Glutamatergic neuron (in vitro differentiated cells): Measurements from ENCODE around the gene SRRM3. TPM values are rescaled to one million over a fixed set of nuclear protein-coding genes. Genes with fewer than 3 reads are reported as not detected.

Experiments
- DNase-seq: peaks from one replicate; pipeline ENCODE4 v3.0.0; 2022
- H3K27ac Mint-ChIP-seq: one replicate; pipeline ENCODE4 v1.8.0; 2020; ENCODE audit warnings: mild to moderate bottlenecking, mixed read lengths, inconsistent platforms; ENCODE audit not compliant: unreplicated experiment
- H3K27me3 Mint-ChIP-seq: one replicate; pipeline ENCODE4 v1.8.0; 2020; ENCODE audit warnings: mild to moderate bottlenecking, moderate library complexity, mixed read lengths, inconsistent platforms; ENCODE audit not compliant: unreplicated experiment
- H3K36me3 Mint-ChIP-seq: one replicate; pipeline ENCODE4 v1.8.0; 2020; ENCODE audit warnings: mild to moderate bottlenecking, mixed read lengths, inconsistent platforms; ENCODE audit not compliant: unreplicated experiment
- H3K4me1 Mint-ChIP-seq: one replicate; pipeline ENCODE4 v1.8.0; 2020; ENCODE audit warnings: mild to moderate bottlenecking, low read depth, mixed read lengths, inconsistent platforms; ENCODE audit not compliant: unreplicated experiment
- H3K4me3 Mint-ChIP-seq: one replicate; pipeline ENCODE4 v1.8.0; 2020; ENCODE audit warnings: mild to moderate bottlenecking, mixed read lengths, inconsistent platforms; ENCODE audit not compliant: unreplicated experiment
- H3K9me3 Mint-ChIP-seq: one replicate; pipeline ENCODE4 v1.8.0; 2020; ENCODE audit warnings: mild to moderate bottlenecking, moderate library complexity, mixed read lengths, inconsistent platforms; ENCODE audit not compliant: unreplicated experiment
- total RNA-seq: library from RNA; stranded (reverse); fragmentation: NEBNext Ultra II Directional; extraction: Animal tissue kit (Norgen Biotek cat#: 25700); gene quantifications from one replicate; pipeline ENCODE4 v1.2.1, GENCODE V29; 2021; ENCODE audit not compliant: unreplicated experiment
- TF ChIP-seq, protein P1 (sequence below): fragments of 200-600 bp; sonication (generic); IDR thresholded peaks from one replicate; pipeline ENCODE4 v1.5.0; 2021; ENCODE audit not compliant: partially characterized antibody, unreplicated experiment

The SRRM3 gene
- total RNA-seq, 1 donor from 2014 or later: 154 TPM

DNA sequence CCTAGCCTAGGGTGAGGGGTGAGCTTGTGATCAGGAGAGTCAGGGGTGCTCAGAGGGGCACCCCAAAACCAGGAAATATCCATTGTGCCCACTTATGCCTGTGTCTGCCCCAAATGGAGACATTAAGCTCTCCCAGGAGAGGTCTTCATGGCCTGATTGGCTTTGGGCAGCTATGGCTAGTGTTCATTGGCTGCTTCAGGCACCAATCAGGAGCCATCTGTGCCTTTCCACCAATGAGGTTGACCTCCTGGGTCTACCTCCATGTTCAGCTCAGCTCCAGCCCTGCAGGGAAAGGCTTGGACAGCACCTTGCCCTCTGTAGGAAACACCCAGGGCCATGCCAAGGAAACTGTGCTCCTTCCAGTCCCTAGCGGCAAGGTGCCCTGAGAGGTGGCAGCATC is 76.8 kb downstream of the SRRM3 start:
- Mint-ChIP-seq H3K4me3 (no peak overlapping the region), H3K36me3 (peaks cover 2% of the 10 kb centered on the region), H3K4me1 (peaks cover 13% of the 10 kb centered on the region), H3K9me3 (peaks cover 18% of the 10 kb centered on the region), H3K27ac (no peak overlapping the region), H3K27me3 (peaks cover 34% of the 10 kb centered on the region)
- TF ChIP-seq, protein P1, sequence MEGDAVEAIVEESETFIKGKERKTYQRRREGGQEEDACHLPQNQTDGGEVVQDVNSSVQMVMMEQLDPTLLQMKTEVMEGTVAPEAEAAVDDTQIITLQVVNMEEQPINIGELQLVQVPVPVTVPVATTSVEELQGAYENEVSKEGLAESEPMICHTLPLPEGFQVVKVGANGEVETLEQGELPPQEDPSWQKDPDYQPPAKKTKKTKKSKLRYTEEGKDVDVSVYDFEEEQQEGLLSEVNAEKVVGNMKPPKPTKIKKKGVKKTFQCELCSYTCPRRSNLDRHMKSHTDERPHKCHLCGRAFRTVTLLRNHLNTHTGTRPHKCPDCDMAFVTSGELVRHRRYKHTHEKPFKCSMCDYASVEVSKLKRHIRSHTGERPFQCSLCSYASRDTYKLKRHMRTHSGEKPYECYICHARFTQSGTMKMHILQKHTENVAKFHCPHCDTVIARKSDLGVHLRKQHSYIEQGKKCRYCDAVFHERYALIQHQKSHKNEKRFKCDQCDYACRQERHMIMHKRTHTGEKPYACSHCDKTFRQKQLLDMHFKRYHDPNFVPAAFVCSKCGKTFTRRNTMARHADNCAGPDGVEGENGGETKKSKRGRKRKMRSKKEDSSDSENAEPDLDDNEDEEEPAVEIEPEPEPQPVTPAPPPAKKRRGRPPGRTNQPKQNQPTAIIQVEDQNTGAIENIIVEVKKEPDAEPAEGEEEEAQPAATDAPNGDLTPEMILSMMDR: no peak
- DNase-seq: no peak

DNA sequence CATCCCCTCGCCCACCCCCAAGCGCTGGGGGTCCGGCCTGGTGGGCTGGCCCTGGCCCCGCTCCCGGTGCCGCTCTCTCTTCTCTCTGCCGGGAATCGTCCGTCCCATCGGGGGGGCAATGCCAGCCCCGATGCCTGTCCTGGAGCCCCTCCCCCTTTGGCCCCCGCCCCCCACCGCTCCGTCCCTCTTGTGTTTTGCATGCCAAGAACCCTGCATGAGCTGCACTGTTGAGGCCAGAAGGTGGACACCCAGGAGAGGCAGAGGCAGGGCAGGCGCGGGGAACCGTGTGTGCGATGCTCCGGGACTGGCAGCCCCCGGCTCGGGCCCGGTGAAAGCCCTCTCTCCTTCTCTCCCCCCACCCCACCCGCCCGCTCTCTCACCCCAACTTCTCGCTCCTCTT is 78.7 kb downstream of the SRRM3 start:
- no peak for DNase-seq
- TF ChIP-seq, protein P1: no peak
- peaks cover 21% of the 10 kb centered on the region for H3K9me3 Mint-ChIP-seq
- H3K4me3 Mint-ChIP-seq: peak overlapping the region; percentile 85
- H3K36me3 Mint-ChIP-seq: no peaks in the 10 kb centered on the region
- H3K4me1 Mint-ChIP-seq: peaks cover 12% of the 10 kb centered on the region
- peaks cover 39% of the 10 kb centered on the region for H3K27me3 Mint-ChIP-seq
- H3K27ac Mint-ChIP-seq: peak overlapping the region; percentile 63

- TF ChIP-seq, protein P1: no peak
- Mint-ChIP-seq H3K36me3 (no peaks in the 10 kb centered on the region), H3K4me3 (peak overlapping the region; percentile 85), H3K27me3 (peaks cover 37% of the 10 kb centered on the region), H3K4me1 (peaks cover 12% of the 10 kb centered on the region), H3K27ac (peak overlapping the region; percentile 77), H3K9me3 (peaks cover 21% of the 10 kb centered on the region)
- DNase-seq: no peak
Measured at GRCh38 chr7:76281006-76281705, 79.5 kb downstream of the SRRM3 start.

DNA sequence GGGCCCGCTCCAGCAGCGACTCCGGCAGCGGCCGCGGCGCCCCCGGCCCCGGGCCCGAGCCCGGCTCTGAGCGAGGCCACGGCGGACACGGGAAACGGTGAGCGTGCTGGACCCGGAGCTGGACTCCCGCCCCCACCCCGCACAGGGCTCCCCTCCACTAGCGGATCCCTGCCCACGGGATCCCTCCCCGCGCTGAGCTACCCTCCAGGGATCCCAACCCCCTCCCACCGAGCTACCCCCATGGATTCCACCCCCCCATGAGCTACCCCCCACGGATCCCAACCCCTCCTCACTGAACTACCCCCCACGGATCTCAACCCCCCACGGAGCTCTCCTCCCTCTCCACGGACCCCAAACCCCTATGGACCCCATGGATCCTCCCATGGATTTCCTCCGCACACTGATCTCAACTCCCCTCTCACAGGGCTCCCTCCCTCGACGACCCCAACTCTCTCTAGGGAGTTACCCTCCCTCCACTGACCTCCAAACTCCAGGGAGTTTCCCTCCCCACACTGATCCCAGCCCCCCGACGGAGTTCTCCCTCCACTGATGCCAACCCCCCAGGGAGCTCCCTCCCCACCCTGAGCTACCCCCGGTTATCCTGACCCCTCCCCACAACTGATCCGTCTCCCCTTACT is 80.1 kb downstream of the SRRM3 start:
- Mint-ChIP-seq H3K4me3 (peak overlapping the region; percentile 84), H3K27me3 (peaks cover 37% of the 10 kb centered on the region), H3K9me3 (peaks cover 26% of the 10 kb centered on the region), H3K27ac (peak overlapping the region; percentile 22), H3K4me1 (peaks cover 12% of the 10 kb centered on the region), H3K36me3 (no peaks in the 10 kb centered on the region)
- DNase-seq: no peak
- TF ChIP-seq, protein P1: no peak
